ENCODE measurements around the gene SPDYE18. TPM values are rescaled to one million over a fixed set of nuclear protein-coding genes. Genes with fewer than 3 reads are reported as not detected.
"Not testable (repeated sequence)": the region's sequence is repeated elsewhere in the genome, so short reads cannot be mapped to it uniquely, and the experiment has no call there.

The SPDYE18 gene
- total and polyA plus RNA-seq, 2 of the 13 experiments (the other 11 are each of a cell fraction or from before 2014, with no cell fraction given), result 0.29 TPM; not detected in 1

- FAIRE-seq; BruUV-seq (replicated peaks): not testable (repeated sequence)
- WGBS (ENCODE audit: low lambda C conversion rate), result 93% methylated on average over 8 of the region's 15 CpGs
Measured at GRCh38 chr7:77002104-77002503, 60.3 kb downstream of the SPDYE18 start.

More at GRCh38 chr7:77002104-77002503, 60.3 kb downstream of the SPDYE18 start:
- DNase-seq (ENCODE audit: low spot score); intact Hi-C loops (cut with micrococcal nuclease; ENCODE audit: unreplicated experiment); H3K9me3 ChIP-seq (ENCODE audit: low read length); in situ Hi-C loops (cut with HindIII; ENCODE audit: extremely low pct_ligation_motif_present, low pct_unique_long_range_greater_than_20kb); CTCF ChIA-PET (ENCODE audit: low intra/inter-chr PET ratio, low total read pairs); H3K27me3 ChIP-seq (ENCODE audit: control insufficient read depth in 1 of 2, insufficient read depth in 2 of 2, low read length in 2 of 2); H3K9ac ChIP-seq (ENCODE audit: insufficient read depth, low read depth, low read length); H3K4me3 ChIP-seq (replicated peaks in 1 of 3; ENCODE audit: insufficient read depth in 1 of 3, low read depth in 2 of 3, low read length in 3 of 3); H3K4me2 ChIP-seq (ENCODE audit: low read depth, low read length); POLR2A ChIA-PET; H3K27ac ChIP-seq (ENCODE audit: extremely low read length, insufficient read depth, low read length); H4K20me1 ChIP-seq (ENCODE audit: insufficient read depth, low read length); H3K79me2 ChIP-seq (ENCODE audit: insufficient read depth, low read length); H2AFZ ChIP-seq (ENCODE audit: low read length); H3K36me3 ChIP-seq (replicated peaks in 1 of 2; ENCODE audit: control insufficient read depth in 1 of 2, insufficient read depth in 2 of 2, low read length in 2 of 2); H3K4me1 ChIP-seq (ENCODE audit: insufficient read depth, low read length); ATAC-seq: not testable (repeated sequence)

Small RNA genes within 50 kb of the gene (small RNA-seq; reads per million reads assigned to genes)
- 0 reads per million in 3 experiments for gene RF00019 (ENCODE audit: insufficient read depth in 2 of 3, insufficient read length in 3 of 3, low read depth in 2 of 3, low replicate concordance in 1 of 3)

Other genes starting within 250 kb of the SPDYE18 start
- gene SPDYE17, start 30.2 kb downstream of the SPDYE18 start, total RNA-seq (2016; rRNA removed; fragmentation: Illumina TruSeq; extraction: Trizol), result not detected in 2 replicates
- not detected in 2 replicates for gene SPDYE17, start 30.2 kb downstream of the SPDYE18 start, polyA plus RNA-seq (2011; rRNA removed)
- gene CCDC146, start 60.1 kb upstream of the SPDYE18 start, total RNA-seq (2016; rRNA removed; fragmentation: Illumina TruSeq; extraction: Trizol), result 1.2 and 2.4 TPM in 2 replicates
- gene CCDC146, start 60.1 kb upstream of the SPDYE18 start, polyA plus RNA-seq (2011; rRNA removed), result 4.1 and 5.3 TPM in 2 replicates
- gene FGL2, start 137.3 kb upstream of the SPDYE18 start, total RNA-seq (2016; rRNA removed; fragmentation: Illumina TruSeq; extraction: Trizol), result 0.08 and 0.15 TPM in 2 replicates
- gene FGL2, start 137.3 kb upstream of the SPDYE18 start, polyA plus RNA-seq (2011; rRNA removed), result 0.04 and 0.08 TPM in 2 replicates

All from HepG2 (cell line).